ENCODE results near the gene LRRN4CL. TPM values are rescaled to one million over a fixed set of nuclear protein-coding genes. Genes with fewer than 3 reads are reported as not detected.

The LRRN4CL gene
- total and polyA plus RNA-seq, 9 of the 15 experiments (the other 6 are each of a cell fraction or from before 2014, with no cell fraction given): 0.03 to 0.11 (median 0.05) TPM; not detected in 4

DNA sequence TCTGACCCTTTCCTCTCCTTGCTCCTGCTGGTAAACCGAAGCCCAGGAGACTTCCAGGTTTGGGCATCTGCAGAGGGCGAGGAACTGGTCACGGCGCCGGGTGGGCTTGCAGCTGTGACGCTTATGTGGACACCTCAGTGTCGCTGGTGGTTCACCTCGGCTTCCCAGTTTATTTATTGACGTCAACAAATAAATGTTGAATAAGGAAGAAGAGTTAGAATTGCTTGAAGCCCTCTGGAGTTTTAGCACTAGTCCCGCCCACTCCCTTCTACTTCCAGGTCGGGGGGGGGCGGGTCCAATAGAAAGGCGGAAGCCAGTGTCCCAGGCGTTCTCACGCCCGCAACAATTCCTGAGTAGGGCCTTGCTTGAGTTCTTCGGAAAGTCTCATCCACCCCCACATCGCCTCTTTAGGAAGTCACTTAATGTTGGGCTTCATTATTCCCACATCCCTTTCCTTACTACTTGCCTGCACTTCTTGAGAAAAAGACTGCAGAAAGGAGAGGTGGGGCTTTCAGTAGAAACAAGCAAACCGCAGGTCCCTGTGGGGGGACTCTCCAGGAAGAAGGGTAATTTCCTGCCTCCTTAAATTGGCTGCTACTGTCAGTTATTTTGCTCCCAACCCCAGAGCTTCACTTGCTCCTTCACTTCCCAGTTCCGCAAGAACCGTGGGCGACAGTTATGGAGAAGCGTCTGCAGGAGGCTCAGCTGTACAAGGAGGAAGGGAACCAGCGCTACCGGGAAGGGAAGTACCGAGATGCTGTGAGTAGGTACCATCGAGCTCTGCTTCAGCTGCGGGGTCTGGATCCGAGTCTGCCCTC lies 39.0 kb upstream of the LRRN4CL start, which contains the start of gene TTC9C (continued):
- TF ChIP-seq, protein P1, sequence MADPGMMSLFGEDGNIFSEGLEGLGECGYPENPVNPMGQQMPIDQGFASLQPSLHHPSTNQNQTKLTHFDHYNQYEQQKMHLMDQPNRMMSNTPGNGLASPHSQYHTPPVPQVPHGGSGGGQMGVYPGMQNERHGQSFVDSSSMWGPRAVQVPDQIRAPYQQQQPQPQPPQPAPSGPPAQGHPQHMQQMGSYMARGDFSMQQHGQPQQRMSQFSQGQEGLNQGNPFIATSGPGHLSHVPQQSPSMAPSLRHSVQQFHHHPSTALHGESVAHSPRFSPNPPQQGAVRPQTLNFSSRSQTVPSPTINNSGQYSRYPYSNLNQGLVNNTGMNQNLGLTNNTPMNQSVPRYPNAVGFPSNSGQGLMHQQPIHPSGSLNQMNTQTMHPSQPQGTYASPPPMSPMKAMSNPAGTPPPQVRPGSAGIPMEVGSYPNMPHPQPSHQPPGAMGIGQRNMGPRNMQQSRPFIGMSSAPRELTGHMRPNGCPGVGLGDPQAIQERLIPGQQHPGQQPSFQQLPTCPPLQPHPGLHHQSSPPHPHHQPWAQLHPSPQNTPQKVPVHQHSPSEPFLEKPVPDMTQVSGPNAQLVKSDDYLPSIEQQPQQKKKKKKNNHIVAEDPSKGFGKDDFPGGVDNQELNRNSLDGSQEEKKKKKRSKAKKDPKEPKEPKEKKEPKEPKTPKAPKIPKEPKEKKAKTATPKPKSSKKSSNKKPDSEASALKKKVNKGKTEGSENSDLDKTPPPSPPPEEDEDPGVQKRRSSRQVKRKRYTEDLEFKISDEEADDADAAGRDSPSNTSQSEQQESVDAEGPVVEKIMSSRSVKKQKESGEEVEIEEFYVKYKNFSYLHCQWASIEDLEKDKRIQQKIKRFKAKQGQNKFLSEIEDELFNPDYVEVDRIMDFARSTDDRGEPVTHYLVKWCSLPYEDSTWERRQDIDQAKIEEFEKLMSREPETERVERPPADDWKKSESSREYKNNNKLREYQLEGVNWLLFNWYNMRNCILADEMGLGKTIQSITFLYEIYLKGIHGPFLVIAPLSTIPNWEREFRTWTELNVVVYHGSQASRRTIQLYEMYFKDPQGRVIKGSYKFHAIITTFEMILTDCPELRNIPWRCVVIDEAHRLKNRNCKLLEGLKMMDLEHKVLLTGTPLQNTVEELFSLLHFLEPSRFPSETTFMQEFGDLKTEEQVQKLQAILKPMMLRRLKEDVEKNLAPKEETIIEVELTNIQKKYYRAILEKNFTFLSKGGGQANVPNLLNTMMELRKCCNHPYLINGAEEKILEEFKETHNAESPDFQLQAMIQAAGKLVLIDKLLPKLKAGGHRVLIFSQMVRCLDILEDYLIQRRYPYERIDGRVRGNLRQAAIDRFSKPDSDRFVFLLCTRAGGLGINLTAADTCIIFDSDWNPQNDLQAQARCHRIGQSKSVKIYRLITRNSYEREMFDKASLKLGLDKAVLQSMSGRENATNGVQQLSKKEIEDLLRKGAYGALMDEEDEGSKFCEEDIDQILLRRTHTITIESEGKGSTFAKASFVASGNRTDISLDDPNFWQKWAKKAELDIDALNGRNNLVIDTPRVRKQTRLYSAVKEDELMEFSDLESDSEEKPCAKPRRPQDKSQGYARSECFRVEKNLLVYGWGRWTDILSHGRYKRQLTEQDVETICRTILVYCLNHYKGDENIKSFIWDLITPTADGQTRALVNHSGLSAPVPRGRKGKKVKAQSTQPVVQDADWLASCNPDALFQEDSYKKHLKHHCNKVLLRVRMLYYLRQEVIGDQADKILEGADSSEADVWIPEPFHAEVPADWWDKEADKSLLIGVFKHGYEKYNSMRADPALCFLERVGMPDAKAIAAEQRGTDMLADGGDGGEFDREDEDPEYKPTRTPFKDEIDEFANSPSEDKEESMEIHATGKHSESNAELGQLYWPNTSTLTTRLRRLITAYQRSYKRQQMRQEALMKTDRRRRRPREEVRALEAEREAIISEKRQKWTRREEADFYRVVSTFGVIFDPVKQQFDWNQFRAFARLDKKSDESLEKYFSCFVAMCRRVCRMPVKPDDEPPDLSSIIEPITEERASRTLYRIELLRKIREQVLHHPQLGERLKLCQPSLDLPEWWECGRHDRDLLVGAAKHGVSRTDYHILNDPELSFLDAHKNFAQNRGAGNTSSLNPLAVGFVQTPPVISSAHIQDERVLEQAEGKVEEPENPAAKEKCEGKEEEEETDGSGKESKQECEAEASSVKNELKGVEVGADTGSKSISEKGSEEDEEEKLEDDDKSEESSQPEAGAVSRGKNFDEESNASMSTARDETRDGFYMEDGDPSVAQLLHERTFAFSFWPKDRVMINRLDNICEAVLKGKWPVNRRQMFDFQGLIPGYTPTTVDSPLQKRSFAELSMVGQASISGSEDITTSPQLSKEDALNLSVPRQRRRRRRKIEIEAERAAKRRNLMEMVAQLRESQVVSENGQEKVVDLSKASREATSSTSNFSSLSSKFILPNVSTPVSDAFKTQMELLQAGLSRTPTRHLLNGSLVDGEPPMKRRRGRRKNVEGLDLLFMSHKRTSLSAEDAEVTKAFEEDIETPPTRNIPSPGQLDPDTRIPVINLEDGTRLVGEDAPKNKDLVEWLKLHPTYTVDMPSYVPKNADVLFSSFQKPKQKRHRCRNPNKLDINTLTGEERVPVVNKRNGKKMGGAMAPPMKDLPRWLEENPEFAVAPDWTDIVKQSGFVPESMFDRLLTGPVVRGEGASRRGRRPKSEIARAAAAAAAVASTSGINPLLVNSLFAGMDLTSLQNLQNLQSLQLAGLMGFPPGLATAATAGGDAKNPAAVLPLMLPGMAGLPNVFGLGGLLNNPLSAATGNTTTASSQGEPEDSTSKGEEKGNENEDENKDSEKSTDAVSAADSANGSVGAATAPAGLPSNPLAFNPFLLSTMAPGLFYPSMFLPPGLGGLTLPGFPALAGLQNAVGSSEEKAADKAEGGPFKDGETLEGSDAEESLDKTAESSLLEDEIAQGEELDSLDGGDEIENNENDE (IDR thresholded peaks at IDR 0.05; ENCODE audit: low read depth, low read length): no peak
- peak; percentile 69 for TF ChIP-seq MYC (IDR thresholded peaks at IDR 0.05; ENCODE audit: low read depth, low read length)
- no peak for TF ChIP-seq MYC (CRISPR knock-in tag; IDR thresholded peaks at IDR 0.05; ENCODE audit: borderline replicate concordance, low read depth)
- TF ChIP-seq L3MBTL2 (IDR thresholded peaks at IDR 0.05): peak; percentile 15; the same call in 1 of the 2 replicates
- TF ChIP-seq SMC3 (conservative IDR thresholded peaks at IDR 0.05; ENCODE audit: insufficient read depth, low read depth, low read length): no peak
- peak; percentile 27 for TF ChIP-seq HNRNPLL (IDR thresholded peaks at IDR 0.05; ENCODE audit: low read depth, low read length, poor library complexity, severe bottlenecking)
- TF ChIP-seq SP1 (CRISPR knock-in tag; IDR thresholded peaks at IDR 0.05): peak; percentile 68
- no peak for TF ChIP-seq TAL1 (IDR thresholded peaks at IDR 0.05)
- TF ChIP-seq ZNF586 (CRISPR knock-in tag; conservative IDR thresholded peaks at IDR 0.05): no peak
- no peak for TF ChIP-seq KLF1 (tag; IDR thresholded peaks at IDR 0.05)
- no peak for TF ChIP-seq ZFP36 (IDR thresholded peaks at IDR 0.05; ENCODE audit: low read depth, low read length, partially characterized antibody)
- TF ChIP-seq MAZ (CRISPR knock-in tag; conservative IDR thresholded peaks at IDR 0.05 in 1 of 2, IDR thresholded peaks at IDR 0.05 in 1 of 2): peak in 1 of 2 experiments; percentile 25; a peak in 2 of 4 replicates
- no peak for TF ChIP-seq YBX1 (IDR thresholded peaks at IDR 0.05)
- TF ChIP-seq, protein P2, sequence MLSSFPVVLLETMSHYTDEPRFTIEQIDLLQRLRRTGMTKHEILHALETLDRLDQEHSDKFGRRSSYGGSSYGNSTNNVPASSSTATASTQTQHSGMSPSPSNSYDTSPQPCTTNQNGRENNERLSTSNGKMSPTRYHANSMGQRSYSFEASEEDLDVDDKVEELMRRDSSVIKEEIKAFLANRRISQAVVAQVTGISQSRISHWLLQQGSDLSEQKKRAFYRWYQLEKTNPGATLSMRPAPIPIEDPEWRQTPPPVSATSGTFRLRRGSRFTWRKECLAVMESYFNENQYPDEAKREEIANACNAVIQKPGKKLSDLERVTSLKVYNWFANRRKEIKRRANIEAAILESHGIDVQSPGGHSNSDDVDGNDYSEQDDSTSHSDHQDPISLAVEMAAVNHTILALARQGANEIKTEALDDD (IDR thresholded peaks at IDR 0.05): no peak
- TF ChIP-seq ZNF764 (CRISPR knock-in tag; IDR thresholded peaks at IDR 0.05; ENCODE audit: low read depth): no peak
- TF ChIP-seq NBN (IDR thresholded peaks at IDR 0.05; ENCODE audit: low read depth): no peak

Data from K562 (cell line).